ENCODE results near the gene SLC5A5.

- TF ChIP-seq EZH2 (IDR thresholded peaks at IDR 0.05; ENCODE audit: insufficient read depth, low read length): no peak
- no peak for TF ChIP-seq CTCF (IDR thresholded peaks at IDR 0.05; ENCODE audit: insufficient read depth, low read depth, low read length)
Measured at GRCh38 chr19:17943274-17944221, 71.8 kb downstream of the SLC5A5 start.

Data from astrocyte (in vitro differentiated cells and primary cell).